PC-9 (cell line): ENCODE data around the gene MRPL34.

Source experiments
- EZH2 ChIP-seq: fragments of 200-600 bp; sonication (generic); IDR thresholded peaks from 2 replicates; pipeline ENCODE4 v1.8.0; 2017; ENCODE audit warnings: antibody characterized with exemption, low read depth
- TF ChIP-seq, protein P1 (sequence below): fragments of 200-600 bp; sonication (generic); conservative IDR thresholded peaks from 2 replicates; pipeline ENCODE4 v1.6.1; 2017; ENCODE audit warnings: mixed run types, antibody characterized with exemption, mild to moderate bottlenecking, moderate library complexity

- TF ChIP-seq, protein P1, sequence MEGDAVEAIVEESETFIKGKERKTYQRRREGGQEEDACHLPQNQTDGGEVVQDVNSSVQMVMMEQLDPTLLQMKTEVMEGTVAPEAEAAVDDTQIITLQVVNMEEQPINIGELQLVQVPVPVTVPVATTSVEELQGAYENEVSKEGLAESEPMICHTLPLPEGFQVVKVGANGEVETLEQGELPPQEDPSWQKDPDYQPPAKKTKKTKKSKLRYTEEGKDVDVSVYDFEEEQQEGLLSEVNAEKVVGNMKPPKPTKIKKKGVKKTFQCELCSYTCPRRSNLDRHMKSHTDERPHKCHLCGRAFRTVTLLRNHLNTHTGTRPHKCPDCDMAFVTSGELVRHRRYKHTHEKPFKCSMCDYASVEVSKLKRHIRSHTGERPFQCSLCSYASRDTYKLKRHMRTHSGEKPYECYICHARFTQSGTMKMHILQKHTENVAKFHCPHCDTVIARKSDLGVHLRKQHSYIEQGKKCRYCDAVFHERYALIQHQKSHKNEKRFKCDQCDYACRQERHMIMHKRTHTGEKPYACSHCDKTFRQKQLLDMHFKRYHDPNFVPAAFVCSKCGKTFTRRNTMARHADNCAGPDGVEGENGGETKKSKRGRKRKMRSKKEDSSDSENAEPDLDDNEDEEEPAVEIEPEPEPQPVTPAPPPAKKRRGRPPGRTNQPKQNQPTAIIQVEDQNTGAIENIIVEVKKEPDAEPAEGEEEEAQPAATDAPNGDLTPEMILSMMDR, result no peak
- no peak for TF ChIP-seq EZH2
Observed at GRCh38 chr19:17340302-17340870, 34.7 kb downstream of the MRPL34 start.
